WI38 (cell line): ENCODE data around the gene P3H4.
"Not testable (repeated sequence)": the region's sequence is repeated elsewhere in the genome, so short reads cannot be mapped to it uniquely, and the experiment has no call there.

ENCODE experiments used
- H3K4me3 ChIP-seq: 2 replicates; pipeline ENCODE4 v1.5.1; 2011; ENCODE audit warnings: low read depth, mild to moderate bottlenecking, control low read depth, low read length
- TF ChIP-seq, protein P1 (sequence below): IDR thresholded peaks from 2 replicates; pipeline ENCODE4 v1.5.1; 2012; ENCODE audit warnings: low read depth, mild to moderate bottlenecking, control low read depth, low read length

Gene P3H4, protein sequence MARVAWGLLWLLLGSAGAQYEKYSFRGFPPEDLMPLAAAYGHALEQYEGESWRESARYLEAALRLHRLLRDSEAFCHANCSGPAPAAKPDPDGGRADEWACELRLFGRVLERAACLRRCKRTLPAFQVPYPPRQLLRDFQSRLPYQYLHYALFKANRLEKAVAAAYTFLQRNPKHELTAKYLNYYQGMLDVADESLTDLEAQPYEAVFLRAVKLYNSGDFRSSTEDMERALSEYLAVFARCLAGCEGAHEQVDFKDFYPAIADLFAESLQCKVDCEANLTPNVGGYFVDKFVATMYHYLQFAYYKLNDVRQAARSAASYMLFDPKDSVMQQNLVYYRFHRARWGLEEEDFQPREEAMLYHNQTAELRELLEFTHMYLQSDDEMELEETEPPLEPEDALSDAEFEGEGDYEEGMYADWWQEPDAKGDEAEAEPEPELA

DNA sequence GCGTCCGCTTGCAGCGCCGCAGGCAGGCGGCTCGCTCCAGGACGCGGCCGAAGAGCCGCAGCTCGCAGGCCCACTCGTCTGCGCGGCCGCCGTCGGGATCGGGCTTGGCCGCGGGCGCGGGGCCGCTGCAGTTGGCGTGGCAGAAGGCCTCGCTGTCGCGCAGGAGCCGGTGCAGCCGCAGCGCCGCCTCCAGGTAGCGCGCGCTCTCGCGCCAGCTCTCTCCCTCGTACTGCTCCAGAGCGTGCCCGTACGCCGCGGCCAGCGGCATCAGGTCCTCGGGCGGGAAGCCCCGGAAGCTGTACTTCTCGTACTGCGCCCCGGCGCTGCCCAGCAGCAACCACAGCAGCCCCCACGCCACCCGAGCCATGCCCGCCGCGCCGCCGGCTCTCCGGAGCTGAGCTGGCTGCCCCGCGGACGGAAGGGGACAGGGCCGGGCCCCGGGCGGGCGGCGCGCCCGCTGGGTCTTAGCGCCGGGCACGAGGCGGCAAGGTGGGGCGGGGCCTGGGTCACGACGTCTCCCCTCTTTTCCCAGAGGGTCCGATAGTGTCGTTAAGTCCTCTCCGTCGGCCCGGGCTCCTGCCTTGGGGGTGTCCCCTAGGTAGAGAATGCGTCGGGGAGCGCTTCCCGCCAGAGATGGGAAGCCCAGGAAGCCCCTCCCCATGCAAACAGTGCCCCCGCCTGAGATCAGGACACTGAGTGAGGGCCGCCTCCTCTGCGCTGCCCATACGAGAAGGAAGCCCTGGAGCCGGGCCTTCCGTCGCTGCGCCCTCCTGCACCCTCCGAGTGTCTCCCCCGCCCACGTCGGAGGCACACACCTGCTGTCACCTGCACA is at the start of gene P3H4:
Gene P3H4, minus strand, starts transcription at position 401 of the 832 bp plus-strand sequence. Its CDS starts 34 bp downstream, at position 367.
- peak within 1 kb of the TSS; percentile 95 for H3K4me3 ChIP-seq
- TF ChIP-seq, protein P1, sequence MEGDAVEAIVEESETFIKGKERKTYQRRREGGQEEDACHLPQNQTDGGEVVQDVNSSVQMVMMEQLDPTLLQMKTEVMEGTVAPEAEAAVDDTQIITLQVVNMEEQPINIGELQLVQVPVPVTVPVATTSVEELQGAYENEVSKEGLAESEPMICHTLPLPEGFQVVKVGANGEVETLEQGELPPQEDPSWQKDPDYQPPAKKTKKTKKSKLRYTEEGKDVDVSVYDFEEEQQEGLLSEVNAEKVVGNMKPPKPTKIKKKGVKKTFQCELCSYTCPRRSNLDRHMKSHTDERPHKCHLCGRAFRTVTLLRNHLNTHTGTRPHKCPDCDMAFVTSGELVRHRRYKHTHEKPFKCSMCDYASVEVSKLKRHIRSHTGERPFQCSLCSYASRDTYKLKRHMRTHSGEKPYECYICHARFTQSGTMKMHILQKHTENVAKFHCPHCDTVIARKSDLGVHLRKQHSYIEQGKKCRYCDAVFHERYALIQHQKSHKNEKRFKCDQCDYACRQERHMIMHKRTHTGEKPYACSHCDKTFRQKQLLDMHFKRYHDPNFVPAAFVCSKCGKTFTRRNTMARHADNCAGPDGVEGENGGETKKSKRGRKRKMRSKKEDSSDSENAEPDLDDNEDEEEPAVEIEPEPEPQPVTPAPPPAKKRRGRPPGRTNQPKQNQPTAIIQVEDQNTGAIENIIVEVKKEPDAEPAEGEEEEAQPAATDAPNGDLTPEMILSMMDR, result peak; percentile 67

GRCh38 chr17:41860254-41860931 is 48.6 kb upstream of the P3H4 start:
- TF ChIP-seq, protein P1, result no peak
- no peak overlapping the region for H3K4me3 ChIP-seq

DNA sequence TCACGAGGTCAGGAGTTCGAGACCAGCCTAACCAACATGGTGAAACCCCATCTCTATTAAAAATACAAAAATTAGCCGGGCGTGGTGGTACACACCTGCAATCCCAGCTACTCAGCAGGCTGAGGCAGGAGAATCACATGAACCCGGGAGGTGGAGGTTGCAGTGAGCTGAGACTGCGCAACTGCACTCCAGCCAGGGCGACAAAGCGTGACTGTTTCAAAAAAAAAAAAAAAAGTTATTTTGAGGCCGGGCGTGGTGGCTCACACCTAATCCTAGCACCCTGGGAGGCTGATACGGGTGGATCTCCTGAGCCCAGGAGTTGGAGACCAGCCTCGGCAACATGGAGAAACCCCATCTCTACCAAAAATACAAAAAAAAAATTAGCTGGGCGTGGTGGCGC is 39.6 kb upstream of the P3H4 start:
- H3K4me3 ChIP-seq, result not testable (repeated sequence)

DNA sequence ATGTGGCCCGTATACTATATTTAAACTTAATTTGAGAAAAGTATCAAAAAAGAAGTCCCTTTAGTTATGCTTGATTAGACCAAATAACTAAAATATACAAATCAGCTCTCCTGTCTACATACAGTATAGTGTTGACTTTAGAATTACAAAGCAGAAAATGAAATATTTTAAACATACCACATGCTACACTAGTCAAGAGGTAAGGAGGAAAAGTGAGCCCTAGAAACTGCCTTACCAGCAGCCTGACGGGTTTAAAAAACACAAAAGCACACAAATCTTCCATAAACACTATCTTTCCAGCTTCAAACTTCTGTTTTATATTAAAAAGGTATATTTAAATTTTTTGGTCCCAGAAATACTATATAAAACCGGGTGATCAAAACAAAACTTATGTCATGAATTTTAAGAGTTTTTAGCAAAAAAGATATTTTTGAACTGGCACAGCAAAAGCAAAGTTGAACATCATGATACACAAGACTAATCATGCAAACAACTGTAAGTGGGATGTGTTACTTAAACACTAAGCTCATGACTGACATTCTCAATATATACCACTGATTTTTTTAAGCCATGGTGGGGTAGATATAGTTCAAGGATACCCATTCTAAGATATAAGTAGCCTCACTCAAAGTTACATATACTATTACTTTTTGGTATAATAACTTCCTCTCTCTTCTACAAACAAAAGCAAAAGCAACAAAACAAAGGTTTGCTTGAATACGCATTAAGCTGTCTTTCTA is 37.7 kb upstream of the P3H4 start:
- TF ChIP-seq, protein P1, result no peak
- no peak overlapping the region for H3K4me3 ChIP-seq

DNA sequence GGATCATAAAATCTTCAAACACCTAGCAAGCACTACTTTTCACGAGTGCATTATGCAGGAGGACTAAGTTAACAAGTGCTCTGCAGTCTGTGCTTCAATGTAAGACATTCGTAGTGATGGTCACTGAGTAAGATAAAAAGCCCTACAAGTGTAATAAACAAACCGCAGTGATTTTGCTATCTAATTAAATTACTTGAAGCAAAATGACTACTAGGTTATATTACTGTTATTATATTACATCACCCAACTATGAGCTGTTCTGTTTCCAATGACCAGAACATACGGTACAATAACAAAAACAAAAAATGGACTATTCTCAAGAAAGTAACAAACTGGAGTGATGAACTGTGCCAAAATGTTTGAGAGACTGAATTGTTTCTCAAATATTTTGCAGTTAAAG is 37.0 kb upstream of the P3H4 start:
- no peak overlapping the region for H3K4me3 ChIP-seq
- TF ChIP-seq, protein P1, result no peak

DNA sequence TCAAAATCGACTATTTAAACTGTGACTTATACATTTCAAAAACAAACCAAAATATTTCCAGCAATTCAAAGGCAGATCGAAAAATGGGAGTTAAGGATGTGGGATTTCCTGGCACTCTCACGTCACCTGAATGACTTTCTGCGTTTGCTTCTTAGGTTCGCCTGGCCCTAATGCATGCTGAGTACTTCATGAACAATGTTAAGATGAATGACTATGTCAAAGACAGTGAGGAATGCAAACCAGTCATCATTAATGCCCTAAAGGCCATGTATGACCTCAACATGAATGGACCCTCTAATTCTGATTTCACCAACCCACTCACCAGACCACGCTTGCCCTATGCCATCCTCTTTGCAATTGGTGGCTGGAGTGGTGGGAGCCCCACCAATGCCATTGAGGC is 33.2 kb upstream of the P3H4 start:
- H3K4me3 ChIP-seq, result no peak overlapping the region
- TF ChIP-seq, protein P1, result no peak

DNA sequence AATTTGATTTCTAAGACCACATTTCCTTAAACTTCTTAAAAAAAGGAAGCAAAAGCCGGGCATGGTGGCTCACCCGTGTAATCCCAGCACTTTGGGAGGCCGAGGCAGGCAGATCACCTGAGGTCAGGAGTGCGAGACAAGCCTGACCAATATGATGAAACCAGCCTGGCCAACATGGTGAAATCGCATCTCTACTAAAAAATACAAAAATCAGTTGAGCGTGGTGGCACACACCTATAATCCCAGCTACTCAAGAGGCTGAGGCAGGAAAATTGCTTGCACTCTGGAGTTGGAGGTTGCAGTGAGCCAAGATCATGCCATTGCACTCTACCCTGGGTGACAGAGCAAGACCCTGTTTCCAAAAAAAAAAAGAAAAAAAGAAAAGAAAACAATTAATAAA is 29.0 kb upstream of the P3H4 start:
- not testable (repeated sequence) for H3K4me3 ChIP-seq

GRCh38 chr17:41839448-41839847 is 27.7 kb upstream of the P3H4 start:
- not testable (repeated sequence) for H3K4me3 ChIP-seq
